Brain microvascular endothelial cell (primary cell): ENCODE measurements around the gene SLC23A3.

Experiments
- DNase-seq: peaks from one replicate; pipeline ENCODE4 v3.0.0-alpha.2; 2020
- H3K27ac ChIP-seq: fragments of 250-450 bp; sonication (Bioruptor Pico); 2 replicates; pipeline ENCODE4 v1.5.1; 2020; ENCODE audit warnings: mild to moderate bottlenecking, moderate library complexity
- H3K27me3 ChIP-seq: fragments of 250-450 bp; sonication (Bioruptor Pico); replicated peaks from 2 replicates; pipeline ENCODE4 v1.5.1; 2020; ENCODE audit warnings: mild to moderate bottlenecking
- H3K36me3 ChIP-seq: fragments of 250-450 bp; sonication (Bioruptor Pico); replicated peaks from 2 replicates; pipeline ENCODE4 v1.5.1; 2020; ENCODE audit warnings: mild to moderate bottlenecking
- H3K4me3 ChIP-seq: 2 replicates; pipeline ENCODE4 v1.5.1; 2011; ENCODE audit warnings: low read depth, mild to moderate bottlenecking, control low read depth, low read length, moderate library complexity
- in situ Hi-C: cut with HindIII; loops from 2 replicates; pipeline ENCODE4 v1.10.0; 2017; ENCODE audit warnings: low sequenced_read_pairs, low pct_ligation_motif_present
- TF ChIP-seq, protein P1 (sequence below): IDR thresholded peaks from 2 replicates; pipeline ENCODE4 v1.5.1; 2011; ENCODE audit warnings: low read depth, mild to moderate bottlenecking, moderate library complexity, low read length, control low read depth, inconsistent platforms; ENCODE audit errors: missing control alignments

Gene SLC23A3

DNA sequence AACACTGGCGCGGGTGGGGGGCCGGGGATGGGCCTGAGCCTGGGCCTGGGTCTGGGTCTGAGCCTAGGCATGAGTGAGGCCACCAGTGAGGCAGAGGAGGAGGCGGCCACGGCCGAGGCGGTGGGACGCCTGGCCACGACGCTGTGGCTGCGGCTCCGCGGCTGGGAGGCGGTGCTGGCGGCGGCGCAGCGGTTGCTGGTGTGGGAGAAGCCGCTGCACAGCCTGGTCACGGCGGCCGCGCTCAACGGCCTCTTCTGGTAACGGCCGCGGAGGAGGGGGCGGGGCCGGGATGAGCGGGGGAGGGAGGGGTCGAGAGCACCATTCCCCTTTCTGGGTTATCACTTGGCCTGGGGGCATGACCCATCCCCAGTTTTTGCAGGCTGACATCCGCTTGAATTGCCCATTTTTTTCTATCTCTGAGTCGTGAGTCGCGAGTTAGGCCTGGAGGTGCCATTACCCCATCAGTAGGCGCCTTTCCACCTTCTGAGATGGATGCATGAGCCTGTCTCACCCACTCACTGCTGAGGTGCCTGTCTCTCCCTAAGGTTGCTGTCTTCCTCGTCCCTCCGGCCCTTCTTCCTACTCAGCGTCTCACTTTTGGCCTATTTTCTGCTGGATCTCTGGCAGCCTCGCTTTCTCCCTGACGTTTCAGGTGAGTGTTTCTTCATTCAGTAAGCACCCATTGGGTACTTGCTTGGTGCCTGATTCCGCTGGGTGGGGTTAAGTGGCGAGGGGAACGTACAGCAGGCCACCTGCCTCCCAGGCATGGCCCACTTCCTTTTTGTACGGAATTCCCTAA, 8.7 kb upstream of the SLC23A3 start:
- in situ Hi-C loops, result no loop called here

DNA sequence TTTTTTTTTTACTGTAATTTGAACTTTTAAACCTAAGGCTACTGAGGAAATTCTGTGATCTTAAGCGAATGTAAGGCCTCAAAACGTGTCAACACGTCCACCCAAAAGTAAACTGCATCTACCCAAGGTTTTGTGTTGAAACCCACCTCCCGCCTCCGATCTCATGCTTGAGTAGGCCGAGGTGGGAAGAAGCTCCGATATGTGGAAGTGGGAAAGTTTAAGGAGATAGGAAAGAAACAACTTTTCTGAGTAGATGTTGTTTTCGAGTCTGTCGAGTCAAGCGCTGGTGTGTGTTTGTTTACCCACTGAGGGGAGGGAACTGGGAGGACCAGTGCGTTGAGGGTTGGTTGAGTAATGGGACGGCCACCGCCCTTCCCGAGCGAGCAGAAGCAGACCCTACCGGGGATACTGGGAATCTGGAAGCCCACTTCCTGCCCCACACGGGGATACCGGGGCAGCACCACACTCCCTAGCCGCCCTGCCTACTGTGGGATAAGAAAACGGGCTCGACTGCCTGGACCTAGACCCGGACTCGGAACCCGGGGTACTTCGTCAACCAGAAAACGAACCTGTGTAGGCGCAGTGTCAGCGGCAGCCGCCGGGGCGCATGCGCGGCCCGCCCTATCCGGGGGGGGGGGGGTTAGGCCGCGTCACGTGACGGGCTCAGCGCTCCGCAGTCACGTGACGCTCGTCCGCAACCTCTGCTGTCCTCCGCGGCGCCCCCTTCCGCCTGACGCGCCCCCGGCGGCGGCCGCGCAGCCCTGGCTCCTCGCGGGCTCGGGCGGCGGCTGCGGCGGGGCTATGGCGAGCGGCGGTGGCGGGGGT, 7.9 kb upstream of the SLC23A3 start, which contains the start of gene RETREG2:
RETREG2 (plus strand) TSS at position 724 of the 825 bp plus-strand sequence; CDS start at position 802, 78 bp downstream.
- in situ Hi-C loops, result no loop called here
- peaks cover 28% of the 10 kb centered on the region for H3K36me3 ChIP-seq
- H3K27me3 ChIP-seq, result no peaks in the 10 kb centered on the region
- TF ChIP-seq, protein P1, sequence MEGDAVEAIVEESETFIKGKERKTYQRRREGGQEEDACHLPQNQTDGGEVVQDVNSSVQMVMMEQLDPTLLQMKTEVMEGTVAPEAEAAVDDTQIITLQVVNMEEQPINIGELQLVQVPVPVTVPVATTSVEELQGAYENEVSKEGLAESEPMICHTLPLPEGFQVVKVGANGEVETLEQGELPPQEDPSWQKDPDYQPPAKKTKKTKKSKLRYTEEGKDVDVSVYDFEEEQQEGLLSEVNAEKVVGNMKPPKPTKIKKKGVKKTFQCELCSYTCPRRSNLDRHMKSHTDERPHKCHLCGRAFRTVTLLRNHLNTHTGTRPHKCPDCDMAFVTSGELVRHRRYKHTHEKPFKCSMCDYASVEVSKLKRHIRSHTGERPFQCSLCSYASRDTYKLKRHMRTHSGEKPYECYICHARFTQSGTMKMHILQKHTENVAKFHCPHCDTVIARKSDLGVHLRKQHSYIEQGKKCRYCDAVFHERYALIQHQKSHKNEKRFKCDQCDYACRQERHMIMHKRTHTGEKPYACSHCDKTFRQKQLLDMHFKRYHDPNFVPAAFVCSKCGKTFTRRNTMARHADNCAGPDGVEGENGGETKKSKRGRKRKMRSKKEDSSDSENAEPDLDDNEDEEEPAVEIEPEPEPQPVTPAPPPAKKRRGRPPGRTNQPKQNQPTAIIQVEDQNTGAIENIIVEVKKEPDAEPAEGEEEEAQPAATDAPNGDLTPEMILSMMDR, result peak; percentile 22
- peak within 1 kb of the TSS; percentile 84 for H3K4me3 ChIP-seq
- H3K27ac ChIP-seq, result peak within 1 kb of the TSS; percentile 90
- DNase-seq, result peak; percentile 78

More for the DNA sequence above, 8.7 kb upstream of the SLC23A3 start:
- H3K27ac ChIP-seq, result peak overlapping the region; percentile 90
- peak; percentile 12 for DNase-seq
- no peaks in the 10 kb centered on the region for H3K27me3 ChIP-seq
- H3K36me3 ChIP-seq, result peaks cover 32% of the 10 kb centered on the region
- TF ChIP-seq, protein P1, result no peak
- H3K4me3 ChIP-seq, result peak overlapping the region; percentile 84

DNA sequence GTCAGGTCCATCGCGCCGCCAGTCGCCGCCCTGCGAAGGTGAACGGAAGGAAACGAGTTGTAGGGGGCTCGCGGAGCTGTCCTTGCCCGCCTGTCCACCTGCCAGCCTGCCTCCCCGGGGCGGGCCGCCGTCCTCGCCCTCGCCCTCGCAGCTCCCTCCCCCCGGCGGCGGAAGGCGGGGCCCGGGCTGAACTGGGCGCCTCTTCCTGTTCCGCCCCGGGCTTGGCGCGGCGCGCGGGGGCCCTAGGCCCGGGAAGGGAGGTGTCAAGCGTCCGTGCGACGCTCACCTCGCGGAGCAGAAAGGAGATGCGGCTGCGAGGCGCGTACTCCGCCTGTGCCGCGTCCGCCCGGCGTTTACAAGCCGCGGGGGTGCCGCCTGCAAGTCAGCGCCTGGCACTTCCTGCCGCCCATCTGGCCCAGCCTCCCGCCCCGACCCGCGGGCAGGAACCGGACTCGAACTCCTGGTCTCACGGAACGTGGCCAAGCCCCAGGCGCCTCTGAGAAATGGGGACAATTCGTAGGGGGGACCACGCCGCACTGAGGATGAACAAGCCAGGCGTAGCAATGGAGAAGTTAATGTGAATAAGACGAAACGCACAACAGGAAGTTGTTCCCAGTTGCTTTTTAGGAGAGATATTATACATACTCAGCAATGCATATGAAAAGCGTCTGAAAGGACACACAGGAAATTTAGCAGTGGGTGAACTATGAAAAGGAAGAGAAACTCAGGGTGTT, 7.2 kb upstream of the SLC23A3 start, which contains the start of gene CNPPD1:
CNPPD1 (minus strand) TSS at position 108 of the 734 bp plus-strand sequence; CDS start at position 11, 97 bp downstream.
- Histone ChIP-seq H3K4me3 (peak within 1 kb of the TSS; percentile 84), H3K27me3 (no peaks in the 10 kb centered on the region), H3K36me3 (peaks cover 26% of the 10 kb centered on the region), H3K27ac (peak within 1 kb of the TSS; percentile 90)
- in situ Hi-C loops, result no loop called here
- peak; percentile 31 for DNase-seq
- TF ChIP-seq, protein P1, result no peak

DNA sequence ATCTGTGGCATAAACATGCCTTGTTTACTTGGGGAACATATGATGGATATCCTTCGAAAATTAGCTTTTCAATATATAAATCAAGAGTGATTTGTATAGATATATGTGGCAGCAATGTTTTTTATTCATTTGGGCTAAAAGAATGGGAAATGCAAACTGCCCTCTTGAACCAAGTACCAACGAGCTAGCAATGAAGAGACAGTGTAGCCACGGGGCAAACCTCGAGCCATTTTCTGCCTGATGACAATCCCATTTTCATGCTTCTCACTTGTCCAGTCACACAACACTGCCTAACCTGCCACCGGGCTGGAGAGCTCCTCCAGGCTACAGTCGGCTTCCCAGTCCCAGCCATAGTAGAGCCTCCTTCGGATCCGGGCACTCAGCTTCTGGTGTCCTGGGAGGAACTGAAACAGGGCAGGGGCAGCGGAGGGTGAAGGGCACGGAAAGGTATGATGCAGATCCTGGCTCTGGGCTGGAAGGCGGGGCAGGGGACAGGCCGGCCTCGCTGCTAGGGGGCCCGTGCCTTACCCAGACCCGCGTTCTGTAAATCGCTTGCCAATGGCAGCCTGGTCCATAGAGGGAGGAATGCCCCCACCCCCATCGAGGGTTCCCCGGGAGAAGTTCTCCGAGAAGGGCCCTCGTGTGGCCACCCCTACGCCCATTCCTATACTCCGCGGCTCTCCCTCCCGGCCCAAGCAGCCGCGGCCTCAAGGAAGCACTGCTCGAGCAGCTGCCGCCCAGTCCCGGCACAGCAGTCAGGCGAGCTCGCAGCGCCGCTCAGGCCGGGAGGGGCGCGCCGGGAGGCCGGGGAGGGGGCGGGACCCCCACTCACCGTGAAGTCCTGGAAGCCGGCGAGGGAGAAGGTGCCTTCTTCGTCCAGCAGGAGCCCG, 6.3 kb upstream of the SLC23A3 start:
- TF ChIP-seq, protein P1, result no peak
- Histone ChIP-seq H3K4me3 (peak overlapping the region; percentile 84), H3K36me3 (peaks cover 19% of the 10 kb centered on the region), H3K27ac (peak overlapping the region; percentile 90), H3K27me3 (no peaks in the 10 kb centered on the region)
- DNase-seq, result peak; percentile 19
- in situ Hi-C loops, result no loop called here

DNA sequence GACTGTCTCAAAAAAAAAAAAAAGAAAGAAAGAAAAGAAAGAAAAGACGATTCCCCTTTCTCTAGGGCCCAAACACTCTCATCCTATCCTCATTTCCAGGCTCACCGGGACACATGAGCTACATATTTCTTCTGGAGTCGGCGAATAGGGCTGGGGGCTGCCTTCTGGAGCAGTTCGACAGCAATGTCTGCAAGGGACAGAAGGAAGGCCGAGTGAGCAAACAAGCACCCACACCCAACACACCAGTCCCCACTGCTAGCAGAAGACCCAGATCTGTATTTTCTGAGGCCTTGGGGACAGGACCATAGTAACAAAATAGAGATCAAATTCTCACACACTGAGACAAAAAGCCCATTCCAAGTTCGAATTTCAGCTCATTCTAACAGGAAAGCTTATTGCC, 5.7 kb upstream of the SLC23A3 start:
- in situ Hi-C loops, result no loop called here
- Histone ChIP-seq H3K27me3 (no peaks in the 10 kb centered on the region), H3K27ac (no peak overlapping the region), H3K4me3 (no peak overlapping the region), H3K36me3 (peaks cover 16% of the 10 kb centered on the region)
- DNase-seq, result no peak
- TF ChIP-seq, protein P1, result no peak
